ENCODE measurements around the gene ABRACL. TPM values are rescaled to one million over a fixed set of nuclear protein-coding genes. Genes with fewer than 3 reads are reported as not detected.

ABRACL gene, protein sequence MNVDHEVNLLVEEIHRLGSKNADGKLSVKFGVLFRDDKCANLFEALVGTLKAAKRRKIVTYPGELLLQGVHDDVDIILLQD
- total RNA-seq, result 10 to 100 TPM; 13.0 to 52.8 TPM

DNA sequence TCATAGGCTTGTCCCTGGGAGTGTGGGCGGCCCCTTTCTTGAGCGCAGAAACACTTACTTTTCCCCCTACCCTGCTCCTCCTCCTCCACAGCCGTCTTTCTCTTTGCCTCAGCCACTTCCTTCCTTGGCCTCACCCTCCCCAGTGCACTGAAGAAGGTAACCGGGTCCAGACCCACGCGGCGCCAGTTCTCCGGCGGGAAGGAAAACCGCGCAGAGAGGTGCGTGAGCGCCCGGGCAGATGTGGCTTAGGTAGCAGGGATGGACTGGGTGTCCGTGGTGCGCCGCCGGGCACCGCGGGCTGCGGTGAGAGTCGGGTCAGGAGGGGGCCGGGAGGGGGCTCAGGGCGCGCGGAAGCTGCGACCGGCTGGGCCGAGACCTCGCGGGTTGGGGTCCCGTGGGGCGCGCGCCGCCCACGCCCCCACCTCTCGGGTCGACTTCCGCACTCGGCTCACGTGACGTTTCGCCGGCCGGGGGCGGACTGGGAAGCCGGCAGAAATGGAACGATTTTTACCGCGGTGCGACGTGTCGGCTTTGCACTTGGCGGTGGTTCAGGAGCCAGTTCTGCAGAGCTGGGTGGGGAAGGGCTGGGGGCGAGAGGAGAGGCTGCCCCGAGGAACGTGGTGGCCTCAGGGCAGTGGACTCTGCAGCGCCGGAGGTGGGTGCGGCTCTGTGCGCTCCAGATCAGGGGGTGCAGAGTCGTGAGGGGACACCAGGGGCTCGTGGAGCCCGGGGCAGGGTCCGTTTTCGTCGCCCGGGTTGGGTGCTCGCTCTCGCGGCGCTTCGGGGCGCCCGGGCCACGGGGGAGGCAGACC, at the start of gene ABRACL:
TSS of gene ABRACL (plus strand) at position 88 of the 812 bp plus-strand sequence. CDS start 5,416 bp downstream, outside the sequence.
- H3K4me3 ChIP-seq, result peak within 1 kb of the TSS; percentile 62 to 87
- H3K27ac ChIP-seq, result peak within 1 kb of the TSS; percentile 42 to 72
- TF ChIP-seq, protein P1, sequence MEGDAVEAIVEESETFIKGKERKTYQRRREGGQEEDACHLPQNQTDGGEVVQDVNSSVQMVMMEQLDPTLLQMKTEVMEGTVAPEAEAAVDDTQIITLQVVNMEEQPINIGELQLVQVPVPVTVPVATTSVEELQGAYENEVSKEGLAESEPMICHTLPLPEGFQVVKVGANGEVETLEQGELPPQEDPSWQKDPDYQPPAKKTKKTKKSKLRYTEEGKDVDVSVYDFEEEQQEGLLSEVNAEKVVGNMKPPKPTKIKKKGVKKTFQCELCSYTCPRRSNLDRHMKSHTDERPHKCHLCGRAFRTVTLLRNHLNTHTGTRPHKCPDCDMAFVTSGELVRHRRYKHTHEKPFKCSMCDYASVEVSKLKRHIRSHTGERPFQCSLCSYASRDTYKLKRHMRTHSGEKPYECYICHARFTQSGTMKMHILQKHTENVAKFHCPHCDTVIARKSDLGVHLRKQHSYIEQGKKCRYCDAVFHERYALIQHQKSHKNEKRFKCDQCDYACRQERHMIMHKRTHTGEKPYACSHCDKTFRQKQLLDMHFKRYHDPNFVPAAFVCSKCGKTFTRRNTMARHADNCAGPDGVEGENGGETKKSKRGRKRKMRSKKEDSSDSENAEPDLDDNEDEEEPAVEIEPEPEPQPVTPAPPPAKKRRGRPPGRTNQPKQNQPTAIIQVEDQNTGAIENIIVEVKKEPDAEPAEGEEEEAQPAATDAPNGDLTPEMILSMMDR (IDR thresholded peaks at IDR 0.05), result no peak
- TF ChIP-seq POLR2AphosphoS5 (IDR thresholded peaks at IDR 0.05) (peak; percentile 9), POLR2A (IDR thresholded peaks at IDR 0.05) (no peak)
- H3K9me3 ChIP-seq, result no peaks in the 10 kb centered on the region
- no peaks in the 10 kb centered on the region for H3K4me1 ChIP-seq (replicated peaks)
- no peaks in the 10 kb centered on the region for H3K27me3 ChIP-seq (replicated peaks; ENCODE audit: insufficient read depth)
- peak; percentile 69 for DNase-seq (ENCODE audit: low spot score)
- WGBS, result 2% methylated on average over 65 of the region's 77 CpGs
- no peaks in the 10 kb centered on the region for H3K36me3 ChIP-seq
- intact Hi-C loops (cut with DNase I), result loop anchor here (5.0 kb wide), 1 partner anchor 108 kb away; the partner anchor contains the start of gene HECA

DNA sequence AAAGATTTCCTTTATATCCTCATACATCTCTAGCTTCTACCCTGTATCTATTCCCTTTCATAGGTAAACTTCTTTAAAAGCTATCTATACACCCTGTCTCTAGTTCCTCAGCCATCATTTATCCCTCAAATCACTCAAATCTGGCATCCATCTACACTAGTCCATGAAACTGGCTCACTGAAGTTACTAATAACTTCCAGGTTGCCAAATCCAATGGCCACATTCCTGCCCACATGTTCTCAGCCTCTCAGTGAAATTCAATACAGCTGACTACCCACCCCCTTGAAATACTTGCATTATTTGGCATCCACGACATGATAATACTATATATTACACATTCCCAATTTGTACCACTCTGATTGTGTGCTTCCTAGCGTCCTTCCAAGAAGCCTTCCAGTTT, 49.2 kb upstream of the ABRACL start:
- DNase-seq (ENCODE audit: low spot score), result no peak
- Histone ChIP-seq H3K4me3 (no peak overlapping the region), H3K4me1 (replicated peaks) (no peaks in the 10 kb centered on the region), H3K27ac (no peak overlapping the region), H3K36me3 (no peaks in the 10 kb centered on the region), H3K27me3 (replicated peaks; ENCODE audit: insufficient read depth) (no peaks in the 10 kb centered on the region), H3K9me3 (no peaks in the 10 kb centered on the region)
- TF ChIP-seq POLR2A (IDR thresholded peaks at IDR 0.05) (no peak), POLR2AphosphoS5 (IDR thresholded peaks at IDR 0.05) (no peak)
- TF ChIP-seq, protein P1 (IDR thresholded peaks at IDR 0.05), result no peak
- intact Hi-C loops (cut with DNase I), result no loop called here
- 76% methylated on average over 2 of the region's 2 CpGs for WGBS

DNA sequence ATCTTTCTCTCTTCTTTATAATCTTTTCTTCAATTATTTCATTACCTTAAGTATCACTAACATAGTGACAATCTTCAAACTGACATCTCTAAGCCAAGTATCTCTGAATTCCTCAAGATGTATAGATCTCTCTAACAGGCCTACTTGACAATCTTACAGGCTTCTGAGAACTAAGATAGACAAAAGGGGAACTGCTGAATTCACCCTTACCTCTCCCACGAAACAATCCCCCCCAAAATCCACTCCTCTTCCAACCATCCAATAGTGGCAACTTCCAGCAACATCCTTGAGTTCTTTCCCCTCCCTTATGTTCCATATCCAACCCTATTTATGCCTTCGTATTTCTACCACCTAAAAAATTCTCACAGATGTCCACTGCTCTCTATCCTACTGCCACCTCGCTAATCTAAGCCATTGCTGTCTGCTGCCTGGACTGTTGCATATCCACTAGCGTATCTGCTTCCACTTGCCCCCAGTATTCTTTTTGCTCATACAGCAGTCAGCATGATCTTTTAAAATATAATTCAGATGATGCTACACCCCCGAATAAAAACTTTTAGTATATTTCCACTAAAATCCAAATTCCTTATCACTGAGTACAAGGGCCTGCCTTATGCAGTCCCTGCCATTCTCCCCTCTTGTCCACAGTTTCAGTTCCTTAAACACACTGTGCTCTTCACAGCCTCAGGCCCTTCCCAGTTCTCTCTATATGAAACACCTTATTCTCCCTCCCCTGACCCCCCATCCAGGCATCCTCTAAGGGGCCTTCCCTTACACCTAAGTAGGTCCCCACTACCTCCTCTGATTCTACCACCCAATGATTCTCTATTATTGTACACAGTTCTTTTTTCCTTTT, 48.5 kb upstream of the ABRACL start:
- DNase-seq (ENCODE audit: low spot score), result no peak
- Histone ChIP-seq H3K36me3 (no peaks in the 10 kb centered on the region), H3K27me3 (replicated peaks; ENCODE audit: insufficient read depth) (no peaks in the 10 kb centered on the region), H3K4me3 (no peak overlapping the region), H3K9me3 (no peaks in the 10 kb centered on the region), H3K4me1 (replicated peaks) (no peaks in the 10 kb centered on the region), H3K27ac (no peak overlapping the region)
- intact Hi-C loops (cut with DNase I), result loop anchor here (10.0 kb wide), 1 partner anchor 385 kb away; no protein-coding TSS in a partner anchor
- WGBS, result 95% methylated on average over 5 of the region's 5 CpGs
- no peak for TF ChIP-seq POLR2AphosphoS5 (IDR thresholded peaks at IDR 0.05)
- TF ChIP-seq, protein P1 (IDR thresholded peaks at IDR 0.05), result no peak

DNA sequence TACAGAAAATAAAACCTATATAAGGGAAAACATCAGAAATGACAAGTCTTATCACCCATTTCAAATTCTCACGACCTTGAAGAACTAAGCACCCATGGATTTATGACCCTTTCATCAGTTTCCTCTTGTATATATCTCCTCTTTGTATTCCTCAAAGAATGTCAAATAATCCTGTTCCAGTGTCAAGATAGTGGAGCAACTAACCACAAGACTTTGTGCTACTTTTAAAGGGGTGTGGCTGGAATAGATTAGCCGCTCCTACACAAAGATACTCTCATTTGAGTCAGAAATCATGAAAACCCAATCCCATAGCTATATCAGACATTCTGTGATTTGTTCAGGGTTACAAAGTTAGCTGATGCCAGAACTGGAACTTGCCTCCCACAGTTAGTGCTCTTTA, 47.1 kb upstream of the ABRACL start:
- H3K4me1 ChIP-seq (replicated peaks), result no peaks in the 10 kb centered on the region
- no peak overlapping the region for H3K4me3 ChIP-seq
- intact Hi-C loops (cut with DNase I), result loop anchor here (10.0 kb wide), 1 partner anchor 383 kb away; no protein-coding TSS in a partner anchor
- TF ChIP-seq POLR2A (IDR thresholded peaks at IDR 0.05), result no peak
- 74% methylated on average over 2 of the region's 2 CpGs for WGBS
- H3K27me3 ChIP-seq (replicated peaks; ENCODE audit: insufficient read depth), result no peaks in the 10 kb centered on the region
- no peak overlapping the region for H3K27ac ChIP-seq
- no peaks in the 10 kb centered on the region for H3K9me3 ChIP-seq
- no peaks in the 10 kb centered on the region for H3K36me3 ChIP-seq
- DNase-seq (ENCODE audit: low spot score), result no peak

DNA sequence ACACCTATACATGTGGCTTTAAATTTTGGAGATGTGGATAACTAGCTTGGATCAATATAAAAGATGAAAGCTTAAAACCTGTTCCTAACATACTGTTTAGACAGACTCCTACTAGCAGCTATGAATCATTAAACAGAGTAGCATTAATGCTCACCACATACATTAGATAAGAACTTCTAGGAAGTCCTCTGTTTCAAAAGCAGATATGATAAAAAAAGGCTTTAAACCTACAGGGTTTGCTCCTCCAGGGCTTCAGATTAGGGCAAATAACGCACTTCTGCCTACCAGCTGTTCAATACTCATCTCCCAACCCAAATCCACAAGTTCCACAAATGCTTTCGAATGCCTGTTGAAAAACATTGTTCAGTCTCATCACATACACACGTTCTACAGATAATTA, 42.0 kb upstream of the ABRACL start:
- 4% methylated on average over 3 of the region's 3 CpGs for WGBS
- intact Hi-C loops (cut with DNase I), result loop anchor here (10.0 kb wide), 1 partner anchor 378 kb away; no protein-coding TSS in a partner anchor
- TF ChIP-seq POLR2AphosphoS5 (IDR thresholded peaks at IDR 0.05) (no peak), POLR2A (IDR thresholded peaks at IDR 0.05) (no peak)
- TF ChIP-seq, protein P1 (IDR thresholded peaks at IDR 0.05), result no peak
- H3K4me1 ChIP-seq (replicated peaks), result no peaks in the 10 kb centered on the region
- no peaks in the 10 kb centered on the region for H3K9me3 ChIP-seq
- DNase-seq (ENCODE audit: low spot score), result no peak
- no peak overlapping the region for H3K27ac ChIP-seq
- H3K27me3 ChIP-seq (replicated peaks; ENCODE audit: insufficient read depth), result no peaks in the 10 kb centered on the region
- no peaks in the 10 kb centered on the region for H3K36me3 ChIP-seq
- H3K4me3 ChIP-seq, result peak overlapping the region; percentile 84 to 92
